Right lobe of liver (tissue), 6 donors: ENCODE results near the gene ZNF362. TPM values are rescaled to one million over a fixed set of nuclear protein-coding genes. Genes with fewer than 3 reads are reported as not detected.

Experiments
- ATAC-seq, 4 donors: fragments of 200-7000 bp; cut with Tn5 transposase; one replicate each; pipeline ENCODE4 v1.9.1; 2020; ENCODE audit warnings: mild to moderate bottlenecking in 4 of 4, moderate library complexity in 4 of 4
- DNase-seq, 3 donors: peaks; one replicate each; pipeline ENCODE4 v3.0.0-alpha.2; 2020
- H3K27ac ChIP-seq, 3 donors: fragments of 200-600 bp; one replicate each; pipeline ENCODE4 v1.8.0; 2022
- H3K27me3 ChIP-seq, 2 donors: fragments of 200-600 bp; one replicate each; pipeline ENCODE4 v1.8.0; 2022
- H3K36me3 ChIP-seq, 4 donors: fragments of 200-600 bp; sonication (generic) in 1 of 4; one replicate each; pipeline versions ENCODE4 v1.5.1 to v1.8.0; 2017 to 2022; ENCODE audit warnings: control low read depth in 1 of 4
- H3K4me1 ChIP-seq, 4 donors: fragments of 200-600 bp; sonication (generic) in 1 of 4; one replicate each; pipeline versions ENCODE4 v1.5.1 to v1.8.0; 2017 to 2022; ENCODE audit warnings: control low read depth in 1 of 4
- H3K4me3 ChIP-seq, 3 donors: fragments of 200-600 bp; one replicate each; pipeline ENCODE4 v1.8.0; 2022
- H3K9me3 ChIP-seq, 4 donors: fragments of 200-600 bp; sonication (generic) in 1 of 4; one replicate each; pipeline versions ENCODE4 v1.5.1 to v1.8.0; 2017 to 2022; ENCODE audit warnings: control low read depth in 1 of 4
- POLR2A ChIP-seq: fragments of 450-650 bp; IDR thresholded peaks from one replicate; pipeline ENCODE4 v1.6.1; 2017; ENCODE audit warnings: antibody characterized with exemption, mild to moderate bottlenecking
- WGBS: methylation state at CpG from one replicate; pipeline ENCODE4 v1.1.6; 2018; ENCODE audit warnings: low coverage, low lambda C conversion rate; ENCODE audit not compliant: insufficient coverage; ENCODE audit errors: missing lambda C conversion rate; 5-methylcytosine and 5-hydroxymethylcytosine counted together
- intact Hi-C, 2 donors: fragments of 100-400 bp; cut with DNase I; formaldehyde crosslinking; loops; one replicate each; pipeline versions ENCODE4 v1.11.2 to v1.14.1; 2022
- total RNA-seq, 6 experiments: library from RNA; depleted of rRNA in 2 of 6; stranded (reverse); fragments of >200 nt in 2 of 6; fragmentation: NEBNext Ultra II Directional in 3 of 6; extraction: Animal tissue kit (Norgen Biotek cat#: 25700) in 3 of 6; gene quantifications; one replicate each; pipeline versions ENCODE4 v1.1.0 to v1.2.4, GENCODE V29; 2016 to 2023
- TF ChIP-seq, protein P1 (sequence below), 4 donors: fragments of 200-600 bp in 3 of 4; fragments of 450-650 bp in 1 of 4; IDR thresholded peaks; one replicate each; pipeline versions ENCODE4 v1.5.1 to v1.8.0; 2016 to 2022; ENCODE audit warnings: antibody characterized with exemption in 4 of 4, mild to moderate bottlenecking in 2 of 4
- donor health status: DM: no; HTN: yes; CAD: no.
- donor health status: DM: no; HTN: no; CAD: no.
- donor health status: DM: no; HTN: no; CAD: no.
- donor health status: DM: no; HTN: yes; CAD: no.
- donor health status: DM: no; HTN: yes; CAD: no.

The ZNF362 gene
- total RNA-seq, 6 experiments from 2014 or later, result 3.4 to 8.4 (median 7.0) TPM

DNA sequence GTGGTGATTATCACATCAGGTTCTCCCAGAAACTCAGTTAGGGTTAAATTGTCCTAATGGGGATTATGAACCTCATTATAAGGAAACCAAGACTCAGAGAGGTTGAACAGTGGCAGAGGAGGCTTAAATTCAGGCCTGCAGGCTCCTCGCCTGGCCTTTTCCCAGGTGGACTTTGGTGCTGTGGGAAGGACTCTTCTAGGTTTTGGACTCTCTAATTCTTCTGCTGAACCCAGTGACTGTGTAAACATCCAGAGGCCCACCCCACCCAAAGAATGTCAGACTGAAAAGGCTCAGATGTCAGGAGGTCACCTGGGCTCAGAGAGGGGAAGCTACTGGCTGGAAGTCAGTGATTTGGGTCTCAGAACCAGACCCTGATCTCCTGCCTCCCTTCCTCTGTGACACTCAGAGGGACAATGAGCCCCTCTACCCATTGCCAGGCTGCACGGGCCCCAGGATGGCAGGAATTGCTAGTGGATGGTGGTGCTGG, 2.5 kb downstream of the ZNF362 start:
- 50% methylated on average over 2 of the region's 2 CpGs for WGBS
- DNase-seq, result no peak
- no peak for TF ChIP-seq POLR2A
- TF ChIP-seq, protein P1, sequence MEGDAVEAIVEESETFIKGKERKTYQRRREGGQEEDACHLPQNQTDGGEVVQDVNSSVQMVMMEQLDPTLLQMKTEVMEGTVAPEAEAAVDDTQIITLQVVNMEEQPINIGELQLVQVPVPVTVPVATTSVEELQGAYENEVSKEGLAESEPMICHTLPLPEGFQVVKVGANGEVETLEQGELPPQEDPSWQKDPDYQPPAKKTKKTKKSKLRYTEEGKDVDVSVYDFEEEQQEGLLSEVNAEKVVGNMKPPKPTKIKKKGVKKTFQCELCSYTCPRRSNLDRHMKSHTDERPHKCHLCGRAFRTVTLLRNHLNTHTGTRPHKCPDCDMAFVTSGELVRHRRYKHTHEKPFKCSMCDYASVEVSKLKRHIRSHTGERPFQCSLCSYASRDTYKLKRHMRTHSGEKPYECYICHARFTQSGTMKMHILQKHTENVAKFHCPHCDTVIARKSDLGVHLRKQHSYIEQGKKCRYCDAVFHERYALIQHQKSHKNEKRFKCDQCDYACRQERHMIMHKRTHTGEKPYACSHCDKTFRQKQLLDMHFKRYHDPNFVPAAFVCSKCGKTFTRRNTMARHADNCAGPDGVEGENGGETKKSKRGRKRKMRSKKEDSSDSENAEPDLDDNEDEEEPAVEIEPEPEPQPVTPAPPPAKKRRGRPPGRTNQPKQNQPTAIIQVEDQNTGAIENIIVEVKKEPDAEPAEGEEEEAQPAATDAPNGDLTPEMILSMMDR (IDR thresholded peaks at IDR 0.05), result no peak
- Histone ChIP-seq H3K27me3 (no peaks in the 10 kb centered on the region), H3K36me3 (no peaks in the 10 kb centered on the region), H3K9me3 (no peaks in the 10 kb centered on the region), H3K4me3 (no peak overlapping the region), H3K4me1 (peaks cover 0 to 19% (median 8%) of the 10 kb centered on the region in 4 donors), H3K27ac (peak overlapping the region in 2 of 3 donors; percentile 84 to 88)
- peak in 1 of 4 donors; percentile 11 for ATAC-seq
- intact Hi-C loops, result no loop called here

DNA sequence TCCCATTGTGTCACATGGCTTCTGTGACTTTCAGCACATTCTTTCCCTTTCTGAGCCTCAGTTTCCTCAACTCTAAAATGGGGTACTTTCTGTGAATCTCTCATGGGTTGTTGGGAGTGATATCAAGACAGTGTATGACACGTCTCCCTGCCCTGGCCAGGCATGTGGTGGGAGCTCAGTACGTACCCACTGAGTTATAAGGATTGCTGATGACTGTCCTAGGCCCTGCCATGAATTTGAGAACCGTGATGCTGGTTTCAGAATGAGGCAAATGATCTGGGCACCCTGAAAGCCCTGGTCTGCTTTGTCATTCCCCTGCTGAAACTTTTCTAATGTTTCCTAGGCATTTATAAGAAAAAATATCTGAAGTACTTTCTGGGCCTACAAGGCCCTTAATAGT, 3.6 kb downstream of the ZNF362 start:
- Histone ChIP-seq H3K4me3 (no peak overlapping the region), H3K9me3 (no peaks in the 10 kb centered on the region), H3K36me3 (no peaks in the 10 kb centered on the region), H3K4me1 (peaks cover 0 to 19% (median 8%) of the 10 kb centered on the region in 4 donors), H3K27ac (no peak overlapping the region), H3K27me3 (no peaks in the 10 kb centered on the region)
- TF ChIP-seq, protein P1 (IDR thresholded peaks at IDR 0.05), result no peak
- TF ChIP-seq POLR2A, result no peak
- 100% methylated on average over 1 of the region's 3 CpGs for WGBS
- DNase-seq, result no peak
- intact Hi-C loops, result no loop called here
- no peak for ATAC-seq

GRCh38 chr1:33260439-33260838, 4.1 kb downstream of the ZNF362 start:
- 89% methylated on average over 5 of the region's 5 CpGs for WGBS
- TF ChIP-seq POLR2A, result no peak
- TF ChIP-seq, protein P1 (IDR thresholded peaks at IDR 0.05), result no peak
- intact Hi-C loops, result no loop called here
- Histone ChIP-seq H3K36me3 (no peaks in the 10 kb centered on the region), H3K27me3 (no peaks in the 10 kb centered on the region), H3K9me3 (no peaks in the 10 kb centered on the region), H3K4me3 (no peak overlapping the region), H3K4me1 (peaks cover 0 to 19% (median 8%) of the 10 kb centered on the region in 4 donors), H3K27ac (no peak overlapping the region)
- ATAC-seq (no peak), DNase-seq (no peak)

DNA sequence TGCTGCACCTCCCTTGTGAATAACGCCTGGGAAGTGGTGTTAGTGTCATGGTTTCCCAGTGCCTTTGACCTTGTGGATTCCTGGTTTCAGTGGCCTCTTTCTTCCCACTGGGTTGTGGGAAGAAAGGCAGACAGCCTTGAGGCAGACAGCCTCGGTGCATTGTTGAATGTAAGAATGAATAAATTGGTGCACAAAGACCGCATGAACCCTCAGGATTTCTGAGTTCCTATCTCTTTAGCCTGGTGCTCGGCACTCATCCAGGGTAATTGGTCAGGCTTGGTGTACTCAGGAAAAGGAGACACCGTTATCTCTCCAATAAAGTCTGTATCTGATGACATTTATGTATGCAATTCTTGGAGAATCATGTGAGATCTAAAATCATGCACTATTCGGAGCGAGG, 5.1 kb downstream of the ZNF362 start:
- Histone ChIP-seq H3K27ac (no peak overlapping the region), H3K9me3 (no peaks in the 10 kb centered on the region), H3K4me3 (no peak overlapping the region), H3K27me3 (no peaks in the 10 kb centered on the region), H3K4me1 (peaks cover 0 to 19% (median 8%) of the 10 kb centered on the region in 4 donors), H3K36me3 (no peaks in the 10 kb centered on the region)
- ATAC-seq (no peak), DNase-seq (no peak)
- 58% methylated on average over 7 of the region's 7 CpGs for WGBS
- intact Hi-C loops, result no loop called here
- no peak for TF ChIP-seq POLR2A
- TF ChIP-seq, protein P1 (IDR thresholded peaks at IDR 0.05), result no peak
